ENCODE results near the gene CNTNAP5.

The CNTNAP5 gene

GRCh38 chr2:124582387-124582786 is 557.3 kb downstream of the CNTNAP5 start:
- H3K4me3 ChIP-seq: no peak overlapping the region
- no peak for TF ChIP-seq CTCF (IDR thresholded peaks at IDR 0.05)
- no peaks in the 10 kb centered on the region for H3K4me1 ChIP-seq
- H3K9me3 ChIP-seq: no peaks in the 10 kb centered on the region
- H3K27me3 ChIP-seq: no peaks in the 10 kb centered on the region
- intact Hi-C loops (cut with DNase I; ENCODE audit: low total_unique reads): no loop called here
- DNase-seq: no peak
- H3K36me3 ChIP-seq: no peaks in the 10 kb centered on the region
- no peak overlapping the region for H3K27ac ChIP-seq

GRCh38 chr2:124584615-124585014 is 559.5 kb downstream of the CNTNAP5 start:
- Histone ChIP-seq H3K36me3 (no peaks in the 10 kb centered on the region), H3K4me1 (no peaks in the 10 kb centered on the region), H3K27ac (no peak overlapping the region), H3K4me3 (no peak overlapping the region), H3K27me3 (no peaks in the 10 kb centered on the region), H3K9me3 (no peaks in the 10 kb centered on the region)
- no peak for TF ChIP-seq CTCF (IDR thresholded peaks at IDR 0.05)
- intact Hi-C loops (cut with DNase I; ENCODE audit: low total_unique reads): no loop called here
- no peak for DNase-seq

GRCh38 chr2:124585277-124585676 is 560.2 kb downstream of the CNTNAP5 start:
- H3K27ac ChIP-seq: no peak overlapping the region
- H3K4me3 ChIP-seq: no peak overlapping the region
- DNase-seq: no peak
- intact Hi-C loops (cut with DNase I; ENCODE audit: low total_unique reads): no loop called here
- H3K27me3 ChIP-seq: no peaks in the 10 kb centered on the region
- TF ChIP-seq CTCF (IDR thresholded peaks at IDR 0.05): no peak
- no peaks in the 10 kb centered on the region for H3K36me3 ChIP-seq
- H3K4me1 ChIP-seq: no peaks in the 10 kb centered on the region
- H3K9me3 ChIP-seq: no peaks in the 10 kb centered on the region

GRCh38 chr2:124586210-124586609 is 561.1 kb downstream of the CNTNAP5 start:
- no peak overlapping the region for H3K27ac ChIP-seq
- no peak for TF ChIP-seq CTCF (IDR thresholded peaks at IDR 0.05)
- intact Hi-C loops (cut with DNase I; ENCODE audit: low total_unique reads): no loop called here

GRCh38 chr2:124586835-124587234 is 561.7 kb downstream of the CNTNAP5 start:
- Histone ChIP-seq H3K4me1 (no peaks in the 10 kb centered on the region), H3K9me3 (no peaks in the 10 kb centered on the region), H3K27me3 (no peaks in the 10 kb centered on the region), H3K27ac (no peak overlapping the region), H3K4me3 (no peak overlapping the region), H3K36me3 (no peaks in the 10 kb centered on the region)
- intact Hi-C loops (cut with DNase I; ENCODE audit: low total_unique reads): no loop called here
- no peak for TF ChIP-seq CTCF (IDR thresholded peaks at IDR 0.05)
- no peak for DNase-seq

More at GRCh38 chr2:124586210-124586609, 561.1 kb downstream of the CNTNAP5 start:
- no peaks in the 10 kb centered on the region for H3K36me3 ChIP-seq
- H3K4me1 ChIP-seq: no peaks in the 10 kb centered on the region
- DNase-seq: no peak
- no peak overlapping the region for H3K4me3 ChIP-seq
- H3K27me3 ChIP-seq: no peaks in the 10 kb centered on the region
- no peaks in the 10 kb centered on the region for H3K9me3 ChIP-seq

- no peak for TF ChIP-seq CTCF (IDR thresholded peaks at IDR 0.05)
- no peaks in the 10 kb centered on the region for H3K9me3 ChIP-seq
- intact Hi-C loops (cut with DNase I; ENCODE audit: low total_unique reads): no loop called here
Observed at GRCh38 chr2:124589971-124590370, 564.9 kb downstream of the CNTNAP5 start.

More at GRCh38 chr2:124589971-124590370, 564.9 kb downstream of the CNTNAP5 start:
- Histone ChIP-seq H3K4me3 (no peak overlapping the region), H3K27ac (no peak overlapping the region), H3K4me1 (no peaks in the 10 kb centered on the region), H3K36me3 (no peaks in the 10 kb centered on the region), H3K27me3 (no peaks in the 10 kb centered on the region)
- no peak for DNase-seq

Data from tibial artery (tissue), 4 donors.